ENCODE measurements around the gene FBXL7.

FBXL7 gene

DNA sequence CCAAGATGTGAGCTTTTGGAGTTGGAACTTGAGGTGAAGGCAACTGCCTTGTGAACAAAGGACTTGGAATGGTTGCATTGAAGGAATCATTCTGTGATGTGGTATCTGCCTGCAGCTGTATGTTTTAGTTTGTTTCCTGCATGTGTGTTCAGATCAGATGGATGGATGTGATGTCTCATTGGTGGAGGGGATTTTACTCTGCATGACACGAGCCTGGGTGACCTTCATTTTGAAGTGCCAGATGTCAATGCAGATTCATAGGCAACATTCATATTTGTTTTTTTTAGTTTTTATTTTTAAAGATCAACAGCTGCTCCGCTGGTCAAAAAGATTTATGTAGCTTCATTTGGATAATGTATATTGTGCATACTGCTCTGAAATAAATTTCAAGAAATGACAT lies 13.5 kb downstream of the FBXL7 start:
- H3K27me3 ChIP-seq (replicated peaks; ENCODE audit: control insufficient read depth, insufficient read depth, low read length): no peaks in the 10 kb centered on the region
- no peaks in the 10 kb centered on the region for H3K36me3 ChIP-seq (ENCODE audit: control insufficient read depth, insufficient read depth, low read length)
- no peak for DNase-seq (ENCODE audit: extremely low read depth, insufficient read length)
- H3K4me3 ChIP-seq (replicated peaks; ENCODE audit: low read depth, low read length): no peak overlapping the region
- TF ChIP-seq, protein P1, sequence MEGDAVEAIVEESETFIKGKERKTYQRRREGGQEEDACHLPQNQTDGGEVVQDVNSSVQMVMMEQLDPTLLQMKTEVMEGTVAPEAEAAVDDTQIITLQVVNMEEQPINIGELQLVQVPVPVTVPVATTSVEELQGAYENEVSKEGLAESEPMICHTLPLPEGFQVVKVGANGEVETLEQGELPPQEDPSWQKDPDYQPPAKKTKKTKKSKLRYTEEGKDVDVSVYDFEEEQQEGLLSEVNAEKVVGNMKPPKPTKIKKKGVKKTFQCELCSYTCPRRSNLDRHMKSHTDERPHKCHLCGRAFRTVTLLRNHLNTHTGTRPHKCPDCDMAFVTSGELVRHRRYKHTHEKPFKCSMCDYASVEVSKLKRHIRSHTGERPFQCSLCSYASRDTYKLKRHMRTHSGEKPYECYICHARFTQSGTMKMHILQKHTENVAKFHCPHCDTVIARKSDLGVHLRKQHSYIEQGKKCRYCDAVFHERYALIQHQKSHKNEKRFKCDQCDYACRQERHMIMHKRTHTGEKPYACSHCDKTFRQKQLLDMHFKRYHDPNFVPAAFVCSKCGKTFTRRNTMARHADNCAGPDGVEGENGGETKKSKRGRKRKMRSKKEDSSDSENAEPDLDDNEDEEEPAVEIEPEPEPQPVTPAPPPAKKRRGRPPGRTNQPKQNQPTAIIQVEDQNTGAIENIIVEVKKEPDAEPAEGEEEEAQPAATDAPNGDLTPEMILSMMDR (IDR thresholded peaks at IDR 0.05; ENCODE audit: insufficient read depth, low read length, poor library complexity, severe bottlenecking): no peak

DNA sequence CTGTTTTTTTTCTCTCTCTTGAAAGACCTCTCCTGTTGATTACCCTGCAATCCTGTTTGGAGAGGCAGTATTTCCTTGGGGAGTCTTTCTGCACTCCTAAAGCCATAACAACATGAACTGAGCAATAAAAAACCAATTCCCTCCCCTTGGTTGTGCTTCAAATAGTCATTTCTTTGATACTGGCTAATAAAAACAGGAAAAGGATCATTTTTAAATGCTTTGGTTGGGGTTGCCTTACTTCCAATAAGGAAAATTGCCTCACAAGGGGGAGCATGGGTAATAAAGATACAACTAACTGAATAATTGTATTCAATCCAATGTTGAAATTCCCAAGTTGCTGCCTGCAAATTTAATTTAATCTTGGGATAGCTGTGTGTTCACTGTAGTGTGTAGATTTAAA lies 13.9 kb downstream of the FBXL7 start:
- Histone ChIP-seq H3K36me3 (ENCODE audit: control insufficient read depth, insufficient read depth, low read length) (no peaks in the 10 kb centered on the region), H3K4me3 (replicated peaks; ENCODE audit: low read depth, low read length) (no peak overlapping the region), H3K27me3 (replicated peaks; ENCODE audit: control insufficient read depth, insufficient read depth, low read length) (no peaks in the 10 kb centered on the region)
- no peak for DNase-seq (ENCODE audit: extremely low read depth, insufficient read length)
- TF ChIP-seq, protein P1 (IDR thresholded peaks at IDR 0.05; ENCODE audit: insufficient read depth, low read length, poor library complexity, severe bottlenecking): no peak

DNA sequence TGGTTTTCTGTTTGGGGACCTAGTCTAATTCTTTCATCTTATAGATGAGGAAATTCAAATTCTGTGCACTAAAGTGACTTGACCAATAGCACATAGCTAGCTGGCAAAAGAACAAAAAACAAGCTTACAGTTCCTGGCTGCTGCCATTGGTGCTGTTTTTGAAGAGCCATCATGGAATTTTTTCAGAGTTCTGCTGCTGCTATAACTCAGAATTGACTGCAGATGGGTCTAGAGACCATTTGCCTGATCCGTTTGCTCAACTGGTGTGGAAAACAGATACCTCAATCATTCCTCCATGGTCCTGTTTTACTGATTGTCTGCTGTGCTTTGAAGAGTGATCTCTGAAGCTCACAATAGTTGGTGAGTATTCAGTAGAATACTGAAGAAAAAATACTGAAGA lies 15.2 kb downstream of the FBXL7 start:
- no peaks in the 10 kb centered on the region for H3K36me3 ChIP-seq (ENCODE audit: control insufficient read depth, insufficient read depth, low read length)
- TF ChIP-seq, protein P1 (IDR thresholded peaks at IDR 0.05; ENCODE audit: insufficient read depth, low read length, poor library complexity, severe bottlenecking): no peak
- H3K4me3 ChIP-seq (replicated peaks; ENCODE audit: low read depth, low read length): no peak overlapping the region
- DNase-seq (ENCODE audit: extremely low read depth, insufficient read length): no peak
- no peaks in the 10 kb centered on the region for H3K27me3 ChIP-seq (replicated peaks; ENCODE audit: control insufficient read depth, insufficient read depth, low read length)

DNA sequence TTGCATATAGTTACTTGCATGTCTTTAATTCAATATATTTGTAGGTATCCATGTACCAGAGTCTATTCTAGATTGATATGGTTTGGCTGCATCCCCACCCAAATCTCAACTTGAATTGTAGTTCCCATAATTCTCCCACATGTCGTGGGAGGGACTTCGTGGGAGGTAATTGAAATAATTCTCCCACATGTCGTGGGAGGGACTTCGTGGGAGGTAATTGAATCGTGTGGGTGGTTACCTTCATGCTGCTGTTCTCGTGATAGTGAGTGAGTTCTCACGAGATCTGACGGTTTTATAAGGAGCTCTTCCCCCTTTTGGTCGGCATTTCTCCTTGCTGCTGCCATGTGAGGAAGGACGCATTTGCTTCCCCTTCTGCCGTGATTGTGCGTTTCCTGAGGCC lies 16.5 kb downstream of the FBXL7 start:
- H3K27me3 ChIP-seq (replicated peaks; ENCODE audit: control insufficient read depth, insufficient read depth, low read length): no peaks in the 10 kb centered on the region
- TF ChIP-seq, protein P1 (IDR thresholded peaks at IDR 0.05; ENCODE audit: insufficient read depth, low read length, poor library complexity, severe bottlenecking): no peak
- no peak overlapping the region for H3K4me3 ChIP-seq (replicated peaks; ENCODE audit: low read depth, low read length)
- H3K36me3 ChIP-seq (ENCODE audit: control insufficient read depth, insufficient read depth, low read length): no peaks in the 10 kb centered on the region
- DNase-seq (ENCODE audit: extremely low read depth, insufficient read length): no peak

DNA sequence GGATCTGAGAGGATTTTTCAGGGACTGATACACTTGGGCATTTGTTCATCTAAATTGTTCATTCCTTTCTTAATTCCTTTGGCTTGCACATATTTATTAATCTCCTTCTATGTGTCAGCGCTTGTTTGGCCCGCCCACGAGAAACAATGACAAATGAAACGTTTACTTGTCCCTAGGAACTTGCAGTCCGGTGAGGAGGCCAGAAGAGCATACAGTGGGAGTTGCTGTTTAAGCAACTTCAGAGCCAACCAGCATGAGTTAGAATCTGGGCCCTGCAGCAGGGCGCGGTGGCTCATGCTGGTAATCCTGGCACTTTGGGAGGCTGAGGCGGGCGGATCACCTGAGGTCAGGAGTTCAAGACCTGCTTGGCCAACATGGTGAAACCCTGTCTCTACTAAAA lies 18.8 kb downstream of the FBXL7 start:
- Histone ChIP-seq H3K4me3 (replicated peaks; ENCODE audit: low read depth, low read length) (no peak overlapping the region), H3K27me3 (replicated peaks; ENCODE audit: control insufficient read depth, insufficient read depth, low read length) (no peaks in the 10 kb centered on the region), H3K36me3 (ENCODE audit: control insufficient read depth, insufficient read depth, low read length) (no peaks in the 10 kb centered on the region)
- no peak for DNase-seq (ENCODE audit: extremely low read depth, insufficient read length)
- TF ChIP-seq, protein P1 (IDR thresholded peaks at IDR 0.05; ENCODE audit: insufficient read depth, low read length, poor library complexity, severe bottlenecking): no peak

DNA sequence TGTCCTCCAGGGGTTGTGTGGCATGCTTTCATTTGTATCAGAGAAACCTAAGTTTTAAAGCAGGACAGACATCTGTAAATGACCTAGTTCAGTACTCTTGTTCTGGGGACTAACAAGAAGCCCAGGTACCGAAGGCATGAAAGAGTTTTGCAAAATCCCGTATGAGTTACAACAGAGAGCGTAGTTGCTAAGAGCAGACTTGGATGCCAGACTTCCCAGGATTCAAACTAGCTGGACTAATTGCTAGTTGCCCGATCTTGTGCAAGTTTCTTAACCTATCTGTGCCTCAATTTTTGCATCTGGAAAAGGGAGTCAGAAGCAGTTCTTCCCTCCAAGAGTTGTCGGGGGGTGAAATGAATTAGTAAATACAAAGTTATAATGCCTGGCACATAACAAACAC lies 20.9 kb downstream of the FBXL7 start:
- H3K4me3 ChIP-seq (replicated peaks; ENCODE audit: low read depth, low read length): no peak overlapping the region
- DNase-seq (ENCODE audit: extremely low read depth, insufficient read length): no peak
- H3K36me3 ChIP-seq (ENCODE audit: control insufficient read depth, insufficient read depth, low read length): no peaks in the 10 kb centered on the region

More for the DNA sequence above, 20.9 kb downstream of the FBXL7 start:
- no peaks in the 10 kb centered on the region for H3K27me3 ChIP-seq (replicated peaks; ENCODE audit: control insufficient read depth, insufficient read depth, low read length)
- TF ChIP-seq, protein P1 (IDR thresholded peaks at IDR 0.05; ENCODE audit: insufficient read depth, low read length, poor library complexity, severe bottlenecking): no peak
